Anterior cingulate cortex (tissue), 58 donors: Measurements from ENCODE around the gene MAPKAPK2.
A peak's percentile ranks its signal among the peaks of the same experiment; 100 is the strongest.
"Not testable (repeated sequence)": the region's sequence is repeated elsewhere in the genome, so short reads cannot be mapped to it uniquely, and the experiment has no call there.

Experiments used
- DNase-seq, 58 donors: peaks; one replicate each; lab custom pipeline; 2025; lab: John Stamatoyannopoulos, UW

MAPKAPK2 gene

GRCh38 chr1:206684478-206685333 is at the start of gene MAPKAPK2:
MAPKAPK2 (plus strand) TSS chr1:206684905; CDS start chr1:206685230, 325 bp downstream.
- DNase-seq, result peak in 55 of 58 donors; percentile 18 to 85 (median 73)

GRCh38 chr1:206635080-206635977 is 49.4 kb upstream of the MAPKAPK2 start, which contains the start of gene DYRK3:
DYRK3 (plus strand) TSS chr1:206635536; CDS start chr1:206635704, 168 bp downstream.
- DNase-seq, result peak; percentile 29 to 95 (median 87)

DNA sequence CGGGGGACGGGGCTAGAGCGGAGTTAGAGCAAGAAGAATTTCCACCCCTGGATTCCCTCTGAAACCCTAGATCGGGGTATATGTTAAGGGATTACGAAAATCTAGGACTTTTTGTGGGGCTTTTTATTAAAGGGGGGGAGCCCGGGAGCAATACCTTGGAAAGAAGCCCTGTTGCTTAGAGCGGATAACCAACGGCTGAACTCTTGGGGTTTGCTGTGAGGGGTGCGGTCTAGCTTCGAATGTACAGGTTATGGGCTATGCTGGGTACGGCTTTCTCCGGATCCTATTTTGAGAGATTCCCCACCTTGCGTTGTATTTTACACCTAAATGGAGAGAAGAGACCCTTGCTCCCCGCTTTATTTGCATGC is 48.7 kb upstream of the MAPKAPK2 start:
- DNase-seq, result no peak

GRCh38 chr1:206636671-206637070 is 48.0 kb upstream of the MAPKAPK2 start:
- DNase-seq, result no peak

- no peak for DNase-seq
These were observed 47.1 kb upstream of the MAPKAPK2 start for GRCh38 chr1:206637605-206638004.

- DNase-seq, result not testable (repeated sequence)
These were observed 42.6 kb upstream of the MAPKAPK2 start for GRCh38 chr1:206642074-206642473.

- DNase-seq, result no peak
These were observed 41.5 kb upstream of the MAPKAPK2 start for GRCh38 chr1:206643118-206643698.

DNA sequence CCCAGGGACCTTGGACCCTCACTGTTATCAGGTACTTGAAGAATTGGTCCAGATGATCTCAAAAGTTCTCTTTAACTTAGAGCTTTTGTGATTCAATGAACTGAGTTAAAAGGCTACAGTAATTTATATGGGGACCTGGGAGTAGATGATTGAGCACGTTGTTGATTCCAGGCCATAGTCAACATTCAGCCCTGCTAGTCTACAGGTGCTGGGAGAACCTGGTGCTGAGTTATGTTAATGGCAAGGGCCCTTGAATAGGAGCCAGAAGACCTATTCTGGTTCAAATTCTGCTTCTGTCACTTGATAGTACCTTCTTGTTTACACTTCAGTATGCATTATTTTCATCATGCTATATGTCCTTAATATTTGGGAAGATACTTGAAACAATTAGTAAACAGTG is 38.2 kb upstream of the MAPKAPK2 start:
- no peak for DNase-seq

DNA sequence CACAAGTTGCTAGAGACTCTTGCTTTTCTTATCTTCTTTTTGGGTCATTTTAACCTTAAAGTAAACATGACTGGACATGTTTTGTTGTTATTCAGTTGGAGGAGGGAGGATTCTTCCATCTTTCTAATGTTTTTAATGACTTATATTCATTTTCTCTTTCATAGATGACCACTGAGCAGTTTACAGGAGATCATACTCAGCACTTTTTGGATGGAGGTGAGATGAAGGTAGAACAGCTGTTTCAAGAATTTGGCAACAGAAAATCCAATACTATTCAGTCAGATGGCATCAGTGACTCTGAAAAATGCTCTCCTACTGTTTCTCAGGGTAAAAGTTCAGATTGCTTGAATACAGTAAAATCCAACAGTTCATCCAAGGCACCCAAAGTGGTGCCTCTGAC is 37.5 kb upstream of the MAPKAPK2 start:
- no peak for DNase-seq

DNA sequence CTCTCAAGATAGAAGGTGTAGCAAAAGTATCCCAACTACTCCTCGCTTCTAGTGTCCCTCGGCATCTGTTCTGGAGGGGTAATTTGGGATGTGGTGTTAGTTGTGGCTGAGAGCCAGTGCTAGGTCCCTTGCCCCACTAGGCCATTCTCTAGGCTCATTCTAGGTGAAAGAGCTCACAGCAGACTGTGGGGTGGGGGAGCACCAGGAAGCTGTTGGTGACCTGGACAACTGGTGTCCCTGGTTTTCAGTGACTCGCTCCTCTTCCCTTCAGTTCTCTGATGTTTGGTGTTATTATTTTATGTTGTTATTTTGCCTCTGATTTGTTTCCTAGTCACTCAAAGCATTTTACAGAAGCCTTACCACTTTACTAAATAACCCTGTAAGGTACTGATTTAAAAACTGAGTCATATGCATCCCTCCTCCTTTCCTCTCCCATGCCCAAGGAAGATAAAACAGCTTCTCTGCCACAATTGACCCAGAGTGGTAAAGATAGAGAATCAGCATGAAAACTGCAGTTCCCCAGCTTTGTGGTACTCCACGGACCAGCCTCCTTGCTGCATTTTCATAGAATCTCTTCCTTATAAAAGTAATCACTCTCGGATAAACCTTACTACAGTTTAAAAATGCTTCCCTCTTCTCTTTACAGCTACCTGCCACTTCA is 35.3 kb upstream of the MAPKAPK2 start:
- DNase-seq, result no peak

DNA sequence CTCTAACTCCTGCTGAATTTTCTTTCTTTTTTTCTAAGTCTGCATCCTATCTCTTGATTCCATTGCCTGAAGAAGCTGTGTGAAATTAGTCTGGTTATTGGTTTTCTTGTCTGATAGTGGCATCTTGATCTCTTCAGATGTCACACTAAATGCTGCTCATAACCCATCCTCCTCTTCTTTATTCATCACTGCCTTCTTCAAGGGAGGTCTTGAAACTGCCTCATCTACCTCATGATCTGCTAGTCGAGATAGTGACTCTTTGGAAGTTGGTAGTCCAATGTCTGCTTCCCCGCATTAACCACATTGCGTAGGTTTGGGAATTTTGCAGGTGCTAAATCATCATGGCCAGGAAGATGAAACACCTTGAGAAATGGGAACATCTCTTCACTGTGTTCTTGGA is 33.7 kb upstream of the MAPKAPK2 start:
- DNase-seq, result no peak

GRCh38 chr1:206651958-206652890 is 32.5 kb upstream of the MAPKAPK2 start:
- no peak for DNase-seq

- DNase-seq, result no peak
These were observed 30.8 kb upstream of the MAPKAPK2 start for GRCh38 chr1:206653715-206654459.

- DNase-seq, result no peak
These were observed 29.9 kb upstream of the MAPKAPK2 start for GRCh38 chr1:206654828-206655227.

DNA sequence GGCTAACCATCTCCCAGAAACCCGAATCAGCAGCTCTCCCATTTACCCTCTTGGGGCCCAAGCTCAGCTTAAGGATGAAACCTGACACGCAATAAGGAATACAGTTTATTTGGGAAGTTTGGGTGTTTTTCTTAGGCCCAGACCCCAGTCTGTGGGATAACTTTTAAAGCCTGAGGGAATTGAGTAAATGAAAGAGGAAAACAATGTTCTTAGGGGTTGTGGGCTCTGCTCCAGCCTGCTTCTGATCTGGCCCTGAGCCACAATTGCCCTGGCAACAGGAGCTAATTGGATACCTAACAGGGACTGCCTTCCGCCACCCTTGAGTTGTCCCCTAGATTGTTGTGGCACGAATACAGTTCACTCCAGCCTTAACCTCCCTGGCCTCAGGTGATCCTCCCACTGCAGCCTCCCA is 29.2 kb upstream of the MAPKAPK2 start:
- no peak for DNase-seq

GRCh38 chr1:206656936-206657335 is 27.8 kb upstream of the MAPKAPK2 start:
- DNase-seq, result no peak

DNA sequence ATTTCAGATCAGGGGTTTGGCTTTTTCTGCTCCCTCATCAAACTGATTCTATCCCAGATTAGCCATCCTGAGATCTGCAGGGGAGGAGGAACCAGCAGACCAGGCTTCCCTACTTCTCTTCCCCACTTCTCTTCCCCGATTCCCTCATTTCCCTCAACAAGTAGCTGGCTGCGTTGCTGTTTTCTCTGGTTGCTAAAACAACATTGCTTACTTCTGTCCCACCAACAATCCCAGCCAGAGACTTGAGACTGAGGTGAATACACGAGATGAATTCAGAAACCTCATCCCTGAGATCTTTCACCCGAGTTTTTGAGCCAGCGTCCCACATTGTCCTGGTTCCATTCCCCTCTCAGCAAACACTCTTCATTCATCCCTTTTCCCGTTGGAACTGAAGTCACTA is 27.0 kb upstream of the MAPKAPK2 start:
- no peak for DNase-seq

GRCh38 chr1:206658264-206658980 is 26.3 kb upstream of the MAPKAPK2 start:
- peak in 3 of 58 donors; percentile 7 to 22 (median 10) for DNase-seq
